GM12878 (cell line): ENCODE data around the gene RINT1. TPM values are rescaled to one million over a fixed set of nuclear protein-coding genes. Genes with fewer than 3 reads are reported as not detected.

Experiments
- BACH1 ChIP-seq: fragments of 450-650 bp; IDR thresholded peaks from 2 replicates; pipeline ENCODE4 v1.6.1; 2017; ENCODE audit warnings: mild to moderate bottlenecking, borderline replicate concordance
- ETV6 ChIP-seq, 2 experiments: fragments of 450-650 bp in 1 of 2; IDR thresholded peaks in 1 of 2; conservative IDR thresholded peaks in 1 of 2; 2 replicates each; pipeline ENCODE4 v1.6.1; 2014; ENCODE audit warnings: antibody characterized with exemption in 1 of 2, borderline replicate concordance in 1 of 2, low read depth in 1 of 2, mild to moderate bottlenecking in 1 of 2, moderate library complexity in 1 of 2
- FOXM1 ChIP-seq: IDR thresholded peaks from 2 replicates; pipeline ENCODE4 v1.6.1; 2012; ENCODE audit warnings: low read depth, mild to moderate bottlenecking, inconsistent platforms, low read length, moderate library complexity
- IRF3 ChIP-seq: fragments of 450-650 bp; IDR thresholded peaks from 2 replicates; pipeline ENCODE4 v1.6.1; 2014; ENCODE audit warnings: mild to moderate bottlenecking
- MTA2 ChIP-seq: fragments of 450-650 bp; IDR thresholded peaks from 2 replicates; pipeline ENCODE4 v1.6.1; 2016; ENCODE audit warnings: low read depth, mild to moderate bottlenecking, moderate library complexity
- NBN ChIP-seq: fragments of 450-650 bp; IDR thresholded peaks from 2 replicates; pipeline ENCODE4 v1.6.1; 2016
- NFIC ChIP-seq: IDR thresholded peaks from 2 replicates; pipeline ENCODE4 v1.6.1; 2012; ENCODE audit warnings: low read depth, mild to moderate bottlenecking, inconsistent platforms, low read length, moderate library complexity
- PML ChIP-seq: IDR thresholded peaks from 2 replicates; pipeline ENCODE4 v1.6.1; 2012; ENCODE audit warnings: low read length, inconsistent platforms
- RAD21 ChIP-seq: IDR thresholded peaks from 2 replicates; pipeline ENCODE4 v1.6.1; 2011; ENCODE audit warnings: mild to moderate bottlenecking, low read depth, low read length, moderate library complexity; ENCODE audit not compliant: insufficient read depth
- RAD51 ChIP-seq: fragments of 450-650 bp; IDR thresholded peaks from 2 replicates; pipeline ENCODE4 v1.6.1; 2016; ENCODE audit warnings: moderate library complexity, mild to moderate bottlenecking, inconsistent platforms
- SMC3 ChIP-seq: IDR thresholded peaks from 2 replicates; pipeline ENCODE4 v1.6.1; 2011; ENCODE audit warnings: low read length, improper control_type of control experiment, borderline replicate concordance
- SUZ12 ChIP-seq: fragments of 200-600 bp; sonication (generic); IDR thresholded peaks from one replicate; pipeline ENCODE4 v1.6.1; 2018; ENCODE audit warnings: antibody characterized with exemption, mild to moderate bottlenecking; ENCODE audit not compliant: unreplicated experiment
- TCF12 ChIP-seq: IDR thresholded peaks from 2 replicates; pipeline ENCODE4 v1.6.1; 2011; ENCODE audit warnings: low read depth, mild to moderate bottlenecking, low read length
- ZBTB4 ChIP-seq: fragments of 450-650 bp; formaldehyde crosslinking; IDR thresholded peaks from 2 replicates; pipeline ENCODE4 v1.4.0; 2022; ENCODE audit warnings: mild to moderate bottlenecking, moderate library complexity
- polyA plus RNA-seq, 11 experiments: library from polyadenylated mRNA; depleted of rRNA in 4 of 11; unstranded in 6 of 11; stranded (reverse) in 5 of 11; fragments of >200 nt; fragmentation: Nextera tagmentation in 4 of 11; fragmentation: Illumina TruSeq in 1 of 11; extraction: Ambion mirVana in 4 of 11; extraction: Trizol in 1 of 11; gene quantifications; 1 replicate in 1 of 11; 2 replicates in 10 of 11; pipeline versions ENCODE4 v1.2.1 to v1.2.3, GENCODE V29; 2011 to 2016; ENCODE audit warnings: inconsistent platforms in 2 of 11, missing spikeins in 2 of 11, low read depth in 1 of 11
- total RNA-seq, 4 experiments: library from RNA; depleted of rRNA in 3 of 4; stranded (reverse); fragments of >200 nt in 3 of 4; fragmentation: Illumina TruSeq in 1 of 4; extraction: Trizol in 1 of 4; gene quantifications; 2 replicates each; pipeline versions ENCODE4 v1.2.1 to v1.2.3, GENCODE V29; 2013 to 2021
- TF ChIP-seq, protein P1 (sequence below): fragments of 450-650 bp; formaldehyde crosslinking; IDR thresholded peaks from 2 replicates; pipeline ENCODE4 v1.5.0; 2022; ENCODE audit warnings: mild to moderate bottlenecking, missing genetic modification characterization
- TF ChIP-seq, protein P2 (sequence below): fragments of 450-650 bp; conservative IDR thresholded peaks from 2 replicates; pipeline ENCODE4 v1.6.1; 2017; ENCODE audit warnings: mild to moderate bottlenecking, moderate library complexity
- TF ChIP-seq, protein P3 (sequence below): IDR thresholded peaks from 2 replicates; pipeline ENCODE4 v1.6.1; 2011; ENCODE audit warnings: mild to moderate bottlenecking, low read depth, low read length, moderate library complexity; ENCODE audit not compliant: insufficient replicate concordance

Gene RINT1
- total and polyA plus RNA-seq, 10 of the 15 experiments (the other 5 are each of a cell fraction or from before 2014, with no cell fraction given), result 6.7 to 32.3 (median 17.3) TPM

- no peak for TF ChIP-seq SUZ12
- no peak for TF ChIP-seq RAD21
- TF ChIP-seq PML, result peak; percentile 96
- TF ChIP-seq, protein P1, sequence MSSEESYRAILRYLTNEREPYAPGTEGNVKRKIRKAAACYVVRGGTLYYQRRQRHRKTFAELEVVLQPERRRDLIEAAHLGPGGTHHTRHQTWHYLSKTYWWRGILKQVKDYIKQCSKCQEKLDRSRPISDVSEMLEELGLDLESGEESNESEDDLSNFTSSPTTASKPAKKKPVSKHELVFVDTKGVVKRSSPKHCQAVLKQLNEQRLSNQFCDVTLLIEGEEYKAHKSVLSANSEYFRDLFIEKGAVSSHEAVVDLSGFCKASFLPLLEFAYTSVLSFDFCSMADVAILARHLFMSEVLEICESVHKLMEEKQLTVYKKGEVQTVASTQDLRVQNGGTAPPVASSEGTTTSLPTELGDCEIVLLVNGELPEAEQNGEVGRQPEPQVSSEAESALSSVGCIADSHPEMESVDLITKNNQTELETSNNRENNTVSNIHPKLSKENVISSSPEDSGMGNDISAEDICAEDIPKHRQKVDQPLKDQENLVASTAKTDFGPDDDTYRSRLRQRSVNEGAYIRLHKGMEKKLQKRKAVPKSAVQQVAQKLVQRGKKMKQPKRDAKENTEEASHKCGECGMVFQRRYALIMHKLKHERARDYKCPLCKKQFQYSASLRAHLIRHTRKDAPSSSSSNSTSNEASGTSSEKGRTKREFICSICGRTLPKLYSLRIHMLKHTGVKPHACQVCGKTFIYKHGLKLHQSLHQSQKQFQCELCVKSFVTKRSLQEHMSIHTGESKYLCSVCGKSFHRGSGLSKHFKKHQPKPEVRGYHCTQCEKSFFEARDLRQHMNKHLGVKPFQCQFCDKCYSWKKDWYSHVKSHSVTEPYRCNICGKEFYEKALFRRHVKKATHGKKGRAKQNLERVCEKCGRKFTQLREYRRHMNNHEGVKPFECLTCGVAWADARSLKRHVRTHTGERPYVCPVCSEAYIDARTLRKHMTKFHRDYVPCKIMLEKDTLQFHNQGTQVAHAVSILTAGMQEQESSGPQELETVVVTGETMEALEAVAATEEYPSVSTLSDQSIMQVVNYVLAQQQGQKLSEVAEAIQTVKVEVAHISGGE, result 0 out of 2 replicates have a peak, but pooled peaks have one; percentile 29
- TF ChIP-seq RAD51, result no peak
- TF ChIP-seq ZBTB4 (CRISPR knock-in tag), result no peak
- peak; percentile 70; the same call in 1 of the 2 replicates for TF ChIP-seq TCF12
- TF ChIP-seq NBN, result peak; percentile 92
- no peak for TF ChIP-seq MTA2
- TF ChIP-seq BACH1, result peak; percentile 91
- 0 out of 2 replicates have a peak, but pooled peaks have one; percentile 9 for TF ChIP-seq NFIC
- 0 out of 2 replicates have a peak, but pooled peaks have one; percentile 14 for TF ChIP-seq SMC3
- peak in 1 of 2 experiments; percentile 17; a peak in 1 of 4 replicates for TF ChIP-seq ETV6 (conservative IDR thresholded peaks at IDR 0.05 in 1 of 2, IDR thresholded peaks at IDR 0.05 in 1 of 2; ENCODE audit: borderline replicate concordance in 1 of 2, low read depth in 1 of 2)
- no peak for TF ChIP-seq IRF3
- no peak for TF ChIP-seq FOXM1
- TF ChIP-seq, protein P2, sequence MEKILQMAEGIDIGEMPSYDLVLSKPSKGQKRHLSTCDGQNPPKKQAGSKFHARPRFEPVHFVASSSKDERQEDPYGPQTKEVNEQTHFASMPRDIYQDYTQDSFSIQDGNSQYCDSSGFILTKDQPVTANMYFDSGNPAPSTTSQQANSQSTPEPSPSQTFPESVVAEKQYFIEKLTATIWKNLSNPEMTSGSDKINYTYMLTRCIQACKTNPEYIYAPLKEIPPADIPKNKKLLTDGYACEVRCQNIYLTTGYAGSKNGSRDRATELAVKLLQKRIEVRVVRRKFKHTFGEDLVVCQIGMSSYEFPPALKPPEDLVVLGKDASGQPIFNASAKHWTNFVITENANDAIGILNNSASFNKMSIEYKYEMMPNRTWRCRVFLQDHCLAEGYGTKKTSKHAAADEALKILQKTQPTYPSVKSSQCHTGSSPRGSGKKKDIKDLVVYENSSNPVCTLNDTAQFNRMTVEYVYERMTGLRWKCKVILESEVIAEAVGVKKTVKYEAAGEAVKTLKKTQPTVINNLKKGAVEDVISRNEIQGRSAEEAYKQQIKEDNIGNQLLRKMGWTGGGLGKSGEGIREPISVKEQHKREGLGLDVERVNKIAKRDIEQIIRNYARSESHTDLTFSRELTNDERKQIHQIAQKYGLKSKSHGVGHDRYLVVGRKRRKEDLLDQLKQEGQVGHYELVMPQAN, result peak; percentile 91
- TF ChIP-seq, protein P3, sequence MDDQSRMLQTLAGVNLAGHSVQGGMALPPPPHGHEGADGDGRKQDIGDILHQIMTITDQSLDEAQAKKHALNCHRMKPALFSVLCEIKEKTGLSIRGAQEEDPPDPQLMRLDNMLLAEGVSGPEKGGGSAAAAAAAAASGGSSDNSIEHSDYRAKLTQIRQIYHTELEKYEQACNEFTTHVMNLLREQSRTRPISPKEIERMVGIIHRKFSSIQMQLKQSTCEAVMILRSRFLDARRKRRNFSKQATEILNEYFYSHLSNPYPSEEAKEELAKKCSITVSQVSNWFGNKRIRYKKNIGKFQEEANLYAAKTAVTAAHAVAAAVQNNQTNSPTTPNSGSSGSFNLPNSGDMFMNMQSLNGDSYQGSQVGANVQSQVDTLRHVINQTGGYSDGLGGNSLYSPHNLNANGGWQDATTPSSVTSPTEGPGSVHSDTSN, result no peak
Measured at GRCh38 chr7:105531792-105532671, at the start of gene RINT1 (continued).
